NCI-H1694 treated with DMSO at 0.1 percent for 48 hours (cell line): Measurements from ENCODE around the gene MACROH2A1.

ENCODE experiments used
- DNase-seq: peaks from one replicate; lab custom pipeline; 2025; lab: John Stamatoyannopoulos, UW

Gene MACROH2A1

DNA sequence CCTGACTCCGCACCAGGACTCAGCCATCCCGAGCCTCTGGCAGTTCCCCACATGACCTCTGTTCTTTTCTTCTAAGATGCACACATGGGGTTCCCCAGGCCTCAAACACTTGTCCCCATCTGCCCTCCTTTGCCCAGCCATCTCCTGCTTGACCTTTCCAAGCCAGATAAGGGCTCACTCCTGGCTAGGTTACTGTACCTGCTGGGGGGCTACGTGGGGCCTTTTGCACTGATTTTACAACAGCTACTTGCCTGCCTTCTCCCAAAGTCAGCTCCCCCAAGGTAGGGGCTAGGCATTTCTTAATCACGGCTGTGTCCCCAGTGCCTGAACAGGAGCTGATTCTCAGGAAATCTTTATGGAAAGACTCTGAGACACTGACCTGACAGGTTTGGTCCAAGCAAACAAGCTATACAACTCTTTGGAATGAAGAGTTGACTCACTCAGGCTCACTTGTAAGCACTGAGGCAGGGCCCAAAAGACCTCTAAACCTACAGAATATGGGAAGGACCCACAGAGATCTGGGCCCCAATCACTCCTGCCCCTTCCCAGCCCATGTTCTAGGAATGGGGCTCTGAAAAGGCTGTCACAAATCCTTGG lies 2.5 kb downstream of the MACROH2A1 start:
- no peak for DNase-seq

DNA sequence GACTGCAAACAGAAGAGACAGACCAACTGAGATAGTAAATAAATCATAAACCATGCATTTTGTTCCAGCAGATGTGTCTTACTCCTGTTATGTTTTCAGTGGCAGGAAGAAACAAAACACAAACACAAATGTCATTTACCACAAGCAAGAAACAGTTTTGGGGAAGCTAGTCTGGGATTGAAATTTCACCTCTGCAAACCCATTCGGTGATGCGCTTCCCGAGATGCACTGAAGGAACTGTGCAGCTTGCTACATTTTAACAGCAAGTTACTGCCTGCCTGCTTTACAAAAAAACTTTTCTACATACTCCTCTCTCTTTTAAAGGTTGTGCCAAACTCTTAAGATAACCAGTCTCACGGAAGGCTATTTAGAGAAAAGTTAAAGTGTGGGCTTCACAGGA lies 3.2 kb downstream of the MACROH2A1 start:
- DNase-seq: no peak

DNA sequence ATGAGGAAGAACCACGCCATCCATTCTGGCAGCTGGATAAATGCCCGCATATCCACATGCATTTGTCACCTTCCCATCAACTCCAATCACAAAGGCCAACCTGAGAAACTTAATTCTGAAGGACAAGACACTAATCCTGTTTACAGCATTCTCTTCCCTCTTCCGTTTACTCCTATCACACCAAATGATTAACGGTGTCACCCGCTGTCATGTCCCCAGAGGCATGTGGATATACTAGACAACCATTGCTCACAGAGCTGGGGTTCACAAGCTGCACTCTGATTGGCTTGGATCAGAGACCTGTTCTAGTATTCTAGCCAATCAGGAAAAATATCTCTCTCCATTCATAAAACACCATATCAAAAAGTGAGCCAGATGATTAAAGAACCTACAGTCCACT lies 3.6 kb downstream of the MACROH2A1 start:
- no peak for DNase-seq

DNA sequence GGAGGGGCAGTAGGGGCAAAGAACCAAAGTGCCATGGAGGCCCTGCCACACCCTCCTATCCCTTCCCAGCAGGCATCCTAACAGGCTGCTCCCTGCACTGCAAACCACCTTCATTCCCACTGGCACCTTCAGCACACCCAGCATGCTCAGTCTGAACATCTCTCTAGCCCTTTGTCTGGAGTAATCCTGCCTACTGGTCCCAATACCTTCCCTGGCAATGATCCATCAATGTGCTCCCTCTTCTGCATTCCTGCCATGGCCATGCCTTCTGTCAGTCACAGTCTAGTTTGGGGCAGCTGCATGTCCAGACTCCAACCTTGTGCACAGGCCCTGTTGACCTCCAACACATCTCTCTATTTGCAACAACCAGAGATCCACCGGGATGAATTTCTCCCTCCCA lies 4.9 kb downstream of the MACROH2A1 start:
- no peak for DNase-seq

- DNase-seq: no peak
Measured at GRCh38 chr5:135393691-135394090, 5.3 kb downstream of the MACROH2A1 start.

GRCh38 chr5:135393229-135393628 lies 5.8 kb downstream of the MACROH2A1 start:
- no peak for DNase-seq

DNA sequence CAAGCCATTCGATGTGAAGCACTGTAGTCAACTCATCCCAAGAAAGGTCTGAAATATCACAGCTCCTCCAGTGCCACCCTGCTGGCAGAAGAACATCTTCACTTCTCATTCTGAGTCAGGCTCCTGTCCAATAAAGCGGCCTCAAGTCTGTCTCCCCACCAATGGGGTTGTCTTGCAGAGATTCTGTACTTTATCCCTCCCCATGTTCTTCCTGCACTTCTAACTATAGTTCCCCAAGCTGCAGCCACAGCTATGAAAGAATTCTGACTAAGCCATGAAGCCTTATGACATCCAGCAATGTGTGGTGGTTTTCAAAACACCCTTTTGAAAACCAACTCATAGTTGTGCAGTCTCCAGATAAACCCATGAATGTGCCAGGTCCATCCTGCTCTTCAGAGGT lies 6.8 kb downstream of the MACROH2A1 start:
- DNase-seq: no peak

GRCh38 chr5:135391869-135392255 lies 7.2 kb downstream of the MACROH2A1 start:
- DNase-seq: no peak

DNA sequence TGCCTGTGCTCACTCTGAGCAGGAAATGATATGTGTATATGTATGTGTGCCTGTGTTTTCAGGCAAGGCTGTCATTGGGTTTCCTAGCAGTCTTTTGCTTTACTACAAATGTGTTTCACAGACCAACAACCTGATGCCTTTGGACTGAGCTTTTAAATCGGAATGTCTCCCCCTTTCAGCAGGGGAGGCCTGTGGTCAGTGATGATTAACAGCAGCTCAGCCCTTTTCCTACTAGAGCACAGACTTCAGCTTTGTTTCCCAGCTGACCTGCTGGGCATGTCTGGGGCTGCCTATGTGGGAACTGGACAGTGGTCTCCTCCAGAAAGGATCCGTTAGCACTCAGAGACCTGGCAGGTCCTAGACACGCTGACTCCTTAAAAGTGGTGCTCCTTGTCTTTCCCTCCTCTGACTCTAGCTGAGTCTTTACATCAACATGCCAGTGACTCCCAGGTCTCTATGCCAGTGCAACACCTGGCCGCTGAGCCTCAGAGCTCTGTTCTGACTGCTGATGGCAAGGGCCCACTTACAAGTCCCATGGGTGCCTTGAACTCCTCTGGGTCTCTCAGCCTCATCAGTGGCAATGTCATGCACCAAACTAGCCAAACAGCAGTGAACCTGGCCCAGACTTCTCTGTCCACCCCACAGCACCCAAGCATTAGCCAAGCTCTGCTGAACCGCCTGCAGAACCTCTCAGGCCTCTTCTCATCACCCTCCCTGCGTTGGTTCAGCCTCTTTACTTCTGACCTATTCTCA lies 7.7 kb downstream of the MACROH2A1 start:
- DNase-seq: no peak

DNA sequence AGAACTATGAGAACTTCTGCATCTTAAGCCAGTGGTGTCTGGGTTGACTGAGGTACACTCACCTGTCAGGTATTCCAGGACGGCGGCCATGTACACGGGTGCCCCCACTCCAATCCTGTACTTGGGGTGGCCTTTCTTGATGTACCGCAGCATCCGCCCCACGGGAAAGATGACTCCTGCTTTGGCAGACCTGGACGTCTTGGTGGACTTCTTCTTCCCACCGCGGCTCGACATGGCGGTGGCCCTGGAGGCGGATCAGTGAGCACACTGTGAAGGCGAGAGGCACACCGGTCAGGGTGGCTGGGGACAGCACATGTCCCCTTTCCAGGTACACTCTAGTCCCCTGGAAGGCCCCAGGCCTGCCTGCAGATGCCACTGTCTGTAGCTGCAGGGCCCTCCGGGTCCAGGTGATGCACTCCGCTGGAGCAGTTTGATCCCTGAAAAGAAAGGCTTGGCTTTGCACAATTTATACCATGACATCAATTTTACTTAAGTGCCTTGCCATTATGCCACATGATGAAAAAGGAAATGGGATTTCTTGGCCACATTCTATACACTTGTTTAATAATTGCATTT lies 10.1 kb downstream of the MACROH2A1 start:
- DNase-seq: no peak

- DNase-seq: no peak
Measured at GRCh38 chr5:135387629-135387960, 11.4 kb downstream of the MACROH2A1 start.

- no peak for DNase-seq
Measured at GRCh38 chr5:135386886-135387628, 12.0 kb downstream of the MACROH2A1 start.

DNA sequence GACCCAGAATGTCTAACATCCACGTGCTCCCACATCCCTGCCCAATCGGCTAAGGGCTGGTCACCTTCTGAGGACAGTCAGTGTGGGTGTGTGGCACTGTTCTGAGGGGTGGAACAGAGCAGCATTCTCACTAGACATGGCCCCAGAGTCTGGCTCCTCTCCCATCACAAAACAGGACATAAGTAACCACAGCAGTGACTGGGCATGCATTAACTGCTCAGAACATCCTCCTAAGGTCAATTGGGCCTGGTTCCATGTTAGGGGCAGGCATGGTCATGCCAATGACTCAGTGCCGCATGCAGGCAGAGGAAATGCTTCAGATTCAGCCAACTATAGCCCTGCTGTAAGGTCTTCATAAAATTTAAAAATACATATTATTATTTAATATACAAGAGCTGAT lies 12.9 kb downstream of the MACROH2A1 start:
- no peak for DNase-seq

DNA sequence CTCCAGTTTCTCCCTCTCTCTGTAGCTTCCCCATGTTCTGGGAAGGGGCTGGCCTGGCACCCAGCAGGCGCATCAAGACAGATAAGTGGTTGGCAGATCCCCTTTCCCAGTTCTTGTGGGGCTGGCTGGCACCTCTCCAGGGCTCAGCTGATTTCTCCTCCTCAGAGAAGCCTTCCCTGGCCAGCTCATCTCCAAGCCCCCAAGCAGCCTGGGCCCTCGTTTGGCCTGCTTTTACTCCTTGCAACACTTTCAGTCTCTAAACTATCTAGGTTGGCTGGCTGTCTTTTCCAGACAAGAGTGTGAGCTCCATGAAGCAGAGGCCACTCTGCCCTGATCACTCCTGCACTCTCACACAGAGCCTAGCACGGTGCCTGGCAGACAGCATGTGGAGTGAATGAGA lies 13.5 kb downstream of the MACROH2A1 start:
- no peak for DNase-seq

- no peak for DNase-seq
Measured at GRCh38 chr5:135384898-135385297, 14.1 kb downstream of the MACROH2A1 start.

DNA sequence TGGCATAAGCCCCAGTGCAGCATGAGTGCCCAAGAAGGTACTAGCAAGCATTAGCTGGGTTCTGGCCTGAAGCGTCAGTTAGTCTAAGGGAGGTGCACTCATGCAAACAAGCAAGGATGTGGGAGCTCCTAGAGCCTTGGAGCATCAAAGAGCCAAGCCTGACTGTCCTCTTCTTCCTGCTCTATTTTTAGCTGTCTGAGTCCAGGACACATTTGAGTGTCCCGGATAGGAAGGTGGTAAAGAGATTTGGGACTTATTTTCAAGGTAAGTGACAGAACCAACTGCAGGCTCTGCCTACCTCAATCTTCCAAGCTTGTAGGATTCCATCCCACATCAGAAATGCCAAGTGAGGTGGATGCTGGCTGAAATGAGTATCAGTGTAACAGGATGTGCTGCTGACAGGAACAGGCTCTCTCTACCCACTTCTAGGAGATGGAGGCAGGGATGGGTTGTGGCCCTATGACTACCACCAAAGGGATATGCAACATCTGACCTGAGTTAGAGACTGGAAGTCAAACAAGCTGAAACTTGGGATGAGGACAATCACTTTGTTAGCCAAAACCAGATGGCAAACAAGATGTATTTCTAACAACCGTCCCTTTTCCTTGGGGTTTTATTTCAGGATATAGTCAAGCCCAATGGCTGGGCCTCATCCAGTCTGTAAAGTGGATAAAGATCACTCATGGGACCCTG lies 15.1 kb downstream of the MACROH2A1 start:
- no peak for DNase-seq

- DNase-seq: no peak
Measured at GRCh38 chr5:135382981-135383380, 16.1 kb downstream of the MACROH2A1 start.

DNA sequence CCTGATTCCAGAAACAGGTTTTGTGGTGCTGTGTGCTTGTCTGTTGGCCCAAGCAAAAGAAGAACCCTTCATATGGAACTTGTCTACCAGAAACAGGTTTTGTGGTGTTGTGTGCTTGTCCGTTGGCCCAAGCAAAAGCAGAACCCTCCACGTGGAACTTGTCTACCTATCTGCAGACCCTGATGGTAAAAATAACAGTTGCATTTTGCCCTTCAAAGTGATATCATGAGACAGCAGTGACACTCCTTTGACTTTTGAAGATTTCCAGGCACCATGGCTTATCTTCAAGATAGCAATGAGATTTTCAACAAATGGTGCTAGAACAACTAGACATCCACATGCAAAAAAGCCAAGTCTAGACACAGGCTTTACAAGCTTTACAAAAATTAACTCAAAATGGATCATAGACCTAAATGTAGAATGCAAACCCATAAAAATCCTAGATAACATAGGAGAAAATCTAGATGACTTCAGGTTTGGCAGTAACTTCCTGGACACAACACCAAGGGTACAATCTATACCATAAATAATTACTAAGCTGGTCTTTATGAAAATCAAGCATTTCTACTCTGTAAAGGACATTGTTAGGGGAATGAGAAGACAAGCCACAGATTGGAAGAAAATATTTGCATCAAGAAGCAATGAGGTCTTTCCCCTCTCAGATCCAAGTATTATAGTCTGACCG lies 16.8 kb downstream of the MACROH2A1 start:
- no peak for DNase-seq

- no peak for DNase-seq
Measured at GRCh38 chr5:135379046-135379654, 19.9 kb downstream of the MACROH2A1 start.

DNA sequence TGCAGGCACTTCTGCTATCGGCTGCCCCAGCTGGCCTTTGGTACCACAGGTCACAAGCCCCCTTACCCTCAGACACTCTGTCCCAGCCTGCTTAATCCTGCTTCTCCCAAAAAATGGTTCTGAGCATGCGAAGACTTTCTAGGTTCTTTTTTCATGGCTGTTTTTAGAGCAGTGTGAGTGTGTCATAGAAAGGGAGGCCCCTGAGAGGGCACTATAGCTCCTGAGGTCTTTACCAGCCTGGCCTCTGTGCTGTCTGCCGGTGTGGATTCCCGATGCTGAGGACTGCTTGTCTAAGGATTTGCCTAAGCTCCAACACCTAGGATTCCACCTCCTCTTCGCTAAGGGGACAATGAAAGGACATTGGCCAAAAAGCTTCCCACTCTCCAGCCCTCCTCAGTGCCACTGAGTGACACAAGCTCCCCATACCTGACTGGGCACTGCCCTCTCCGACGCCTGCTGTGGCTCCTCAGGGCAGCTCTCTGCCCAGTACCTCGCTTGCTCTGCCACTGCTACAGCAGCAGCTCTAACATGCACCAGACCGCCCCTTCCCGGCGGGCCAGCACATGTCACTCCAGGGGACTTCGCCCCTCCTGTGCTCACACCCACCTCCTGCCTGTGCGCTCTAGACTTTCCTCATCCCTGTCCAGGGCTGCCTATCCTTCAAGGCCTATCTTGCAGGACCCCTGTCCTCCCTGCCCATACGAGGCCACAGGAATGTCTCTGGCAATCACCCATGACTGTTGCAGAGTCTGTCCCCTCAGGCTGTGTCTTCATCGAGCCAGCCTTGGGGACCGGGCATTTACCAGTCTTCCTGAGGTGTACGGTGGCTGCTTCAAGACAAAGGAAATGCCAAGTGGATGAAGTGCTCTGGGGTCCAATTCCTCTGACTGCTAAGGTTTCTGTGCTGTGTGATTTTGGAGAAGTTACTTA lies 21.0 kb downstream of the MACROH2A1 start:
- DNase-seq: no peak
